Right atrium auricular region (tissue), 2 donors: Measurements from ENCODE around the gene TMUB1. TPM values are rescaled to one million over a fixed set of nuclear protein-coding genes. Genes with fewer than 3 reads are reported as not detected.
A peak's percentile ranks its signal among the peaks of the same experiment; 100 is the strongest.

Experiments
- DNase-seq: peaks from one replicate; pipeline ENCODE4 v3.0.0-alpha.2; 2019; ENCODE audit warnings: low spot score
- H3K27ac ChIP-seq, 2 donors: fragments of 200-600 bp; sonication (generic); 1 replicate in 1 of 2; 2 replicates in 1 of 2; pipeline ENCODE4 v1.5.1; 2016 to 2019
- H3K27me3 ChIP-seq, 2 donors: fragments of 200-600 bp; sonication (generic); one replicate each; pipeline versions ENCODE4 v1.5.1 to v1.6.0; 2017 to 2019
- H3K36me3 ChIP-seq: fragments of 200-600 bp; sonication (generic); one replicate; pipeline ENCODE4 v1.5.1; 2016
- H3K4me1 ChIP-seq, 2 donors: fragments of 200-600 bp; sonication (generic); one replicate each; pipeline versions ENCODE4 v1.5.1 to v1.6.0; 2017 to 2019
- H3K4me3 ChIP-seq, 2 donors: fragments of 200-600 bp; sonication (generic); 1 replicate in 1 of 2; 2 replicates in 1 of 2; pipeline ENCODE4 v1.5.1; 2017 to 2019; ENCODE audit warnings: mild to moderate bottlenecking in 1 of 2, moderate library complexity in 1 of 2
- H3K9me3 ChIP-seq, 2 donors: fragments of 200-600 bp; sonication (generic); one replicate each; pipeline ENCODE4 v1.5.1; 2019
- total RNA-seq, 2 donors: library from RNA; depleted of rRNA; stranded (reverse); fragments of >200 nt; gene quantifications; one replicate each; pipeline ENCODE4 v1.1.0, GENCODE V29; 2016
- TF ChIP-seq, protein P1 (sequence below), 2 donors: fragments of 200-600 bp; sonication (generic); IDR thresholded peaks; one replicate each; pipeline ENCODE4 v1.5.1; 2019; ENCODE audit warnings: antibody characterized with exemption in 2 of 2

TMUB1 gene
- total RNA-seq, 2 donors from 2014 or later, result 28.0 to 53.6 TPM

DNA sequence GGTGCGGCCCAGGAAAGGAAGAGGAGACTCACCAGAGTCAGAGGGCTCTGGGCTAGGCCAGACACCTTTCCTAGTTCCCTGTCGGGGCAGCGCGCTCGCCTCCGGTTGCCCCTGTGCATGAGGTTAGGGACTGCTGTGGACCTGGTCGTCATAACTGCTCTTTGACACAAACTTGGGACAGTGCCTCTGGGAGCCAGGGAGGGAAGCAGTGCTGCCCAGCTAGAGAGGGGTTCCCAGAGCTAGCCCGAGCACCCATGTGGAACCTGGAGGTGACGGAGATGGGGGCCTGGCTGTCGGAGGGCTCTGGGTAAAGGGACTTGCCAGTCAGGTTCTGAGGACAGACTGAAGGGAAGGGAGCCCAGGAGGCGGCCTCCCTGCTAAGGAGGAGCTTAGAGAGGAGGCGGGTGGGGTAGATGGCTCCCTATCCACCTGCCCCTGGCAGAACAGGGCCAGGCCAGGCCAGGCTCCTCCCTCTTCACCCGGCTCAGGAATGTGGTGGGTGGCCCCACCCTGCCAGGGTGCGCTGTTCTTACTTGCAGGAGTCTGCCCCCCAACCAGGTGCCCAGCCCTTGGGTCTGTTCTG is 32.6 kb upstream of the TMUB1 start:
- TF ChIP-seq, protein P1, sequence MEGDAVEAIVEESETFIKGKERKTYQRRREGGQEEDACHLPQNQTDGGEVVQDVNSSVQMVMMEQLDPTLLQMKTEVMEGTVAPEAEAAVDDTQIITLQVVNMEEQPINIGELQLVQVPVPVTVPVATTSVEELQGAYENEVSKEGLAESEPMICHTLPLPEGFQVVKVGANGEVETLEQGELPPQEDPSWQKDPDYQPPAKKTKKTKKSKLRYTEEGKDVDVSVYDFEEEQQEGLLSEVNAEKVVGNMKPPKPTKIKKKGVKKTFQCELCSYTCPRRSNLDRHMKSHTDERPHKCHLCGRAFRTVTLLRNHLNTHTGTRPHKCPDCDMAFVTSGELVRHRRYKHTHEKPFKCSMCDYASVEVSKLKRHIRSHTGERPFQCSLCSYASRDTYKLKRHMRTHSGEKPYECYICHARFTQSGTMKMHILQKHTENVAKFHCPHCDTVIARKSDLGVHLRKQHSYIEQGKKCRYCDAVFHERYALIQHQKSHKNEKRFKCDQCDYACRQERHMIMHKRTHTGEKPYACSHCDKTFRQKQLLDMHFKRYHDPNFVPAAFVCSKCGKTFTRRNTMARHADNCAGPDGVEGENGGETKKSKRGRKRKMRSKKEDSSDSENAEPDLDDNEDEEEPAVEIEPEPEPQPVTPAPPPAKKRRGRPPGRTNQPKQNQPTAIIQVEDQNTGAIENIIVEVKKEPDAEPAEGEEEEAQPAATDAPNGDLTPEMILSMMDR (IDR thresholded peaks at IDR 0.05), result no peak
- no peak for DNase-seq

GRCh38 chr7:151115121-151115835 is 32.0 kb upstream of the TMUB1 start:
- no peaks in the 10 kb centered on the region for H3K9me3 ChIP-seq
- TF ChIP-seq, protein P1 (IDR thresholded peaks at IDR 0.05), result no peak
- H3K4me1 ChIP-seq, result peaks cover 0 to 30% of the 10 kb centered on the region in 2 donors
- no peaks in the 10 kb centered on the region for H3K27me3 ChIP-seq
- DNase-seq, result no peak
- H3K4me3 ChIP-seq, result peak overlapping the region in 1 of 2 donors; percentile 27
- peaks cover 26% of the 10 kb centered on the region for H3K36me3 ChIP-seq
- H3K27ac ChIP-seq, result no peak overlapping the region

More for the DNA sequence above, 32.6 kb upstream of the TMUB1 start:
- peak overlapping the region in 1 of 2 donors; percentile 27 for H3K4me3 ChIP-seq
- no peaks in the 10 kb centered on the region for H3K27me3 ChIP-seq
- H3K4me1 ChIP-seq, result peaks cover 0 to 24% of the 10 kb centered on the region in 2 donors
- no peaks in the 10 kb centered on the region for H3K9me3 ChIP-seq
- no peak overlapping the region for H3K27ac ChIP-seq
- peaks cover 32% of the 10 kb centered on the region for H3K36me3 ChIP-seq

DNA sequence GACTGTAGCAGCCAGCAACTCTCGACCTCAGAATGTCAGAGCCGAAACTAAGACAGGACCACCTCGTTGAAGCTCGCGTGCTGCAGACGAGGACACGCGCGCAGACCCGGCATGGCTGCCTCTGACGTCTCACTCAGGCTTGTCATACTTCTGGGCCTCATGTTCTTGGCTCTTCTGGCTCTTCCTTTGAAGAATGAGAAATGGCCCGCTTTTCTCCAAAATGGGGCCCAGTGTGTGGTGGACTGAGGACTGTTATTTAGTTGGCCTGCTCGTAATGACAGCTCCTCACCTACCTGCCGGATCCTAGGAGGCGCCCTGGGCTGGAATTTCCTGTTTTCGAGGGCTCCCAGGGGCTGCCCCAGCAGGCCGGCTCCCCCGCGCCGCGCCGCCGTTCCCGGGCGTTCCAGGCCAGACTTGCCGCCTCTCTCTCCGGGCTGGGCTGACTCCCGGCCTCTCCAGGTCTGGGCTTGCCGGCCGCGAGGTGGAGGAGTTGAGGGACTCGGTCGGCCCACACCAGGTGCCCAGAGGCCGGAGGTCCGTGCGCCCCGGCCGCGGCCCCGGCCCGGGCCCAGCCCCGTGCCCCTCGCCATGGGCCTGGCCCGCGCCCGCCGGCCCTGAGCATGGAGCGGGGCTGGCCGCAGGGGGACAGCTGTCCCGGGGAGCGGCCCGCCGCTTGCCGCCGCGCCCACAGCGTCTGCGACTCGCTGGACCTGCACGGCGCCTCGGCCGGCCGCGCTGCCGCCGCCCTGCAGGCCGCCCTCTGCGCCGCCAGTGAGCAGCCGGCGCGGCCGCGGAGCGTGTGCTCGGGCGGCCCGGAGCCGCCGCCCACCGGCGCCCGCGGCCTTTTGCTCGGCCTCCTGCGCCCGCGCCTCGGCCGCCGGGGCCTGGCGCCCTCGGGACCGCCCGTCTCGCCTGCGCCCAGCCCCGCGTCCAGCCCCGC is 31.1 kb upstream of the TMUB1 start:
- H3K27me3 ChIP-seq, result no peaks in the 10 kb centered on the region
- H3K4me3 ChIP-seq, result peak overlapping the region in 1 of 2 donors; percentile 27
- TF ChIP-seq, protein P1 (IDR thresholded peaks at IDR 0.05), result no peak
- H3K4me1 ChIP-seq, result peaks cover 0 to 34% of the 10 kb centered on the region in 2 donors
- no peaks in the 10 kb centered on the region for H3K9me3 ChIP-seq
- H3K27ac ChIP-seq, result no peak overlapping the region
- H3K36me3 ChIP-seq, result peaks cover 17% of the 10 kb centered on the region
- no peak for DNase-seq

DNA sequence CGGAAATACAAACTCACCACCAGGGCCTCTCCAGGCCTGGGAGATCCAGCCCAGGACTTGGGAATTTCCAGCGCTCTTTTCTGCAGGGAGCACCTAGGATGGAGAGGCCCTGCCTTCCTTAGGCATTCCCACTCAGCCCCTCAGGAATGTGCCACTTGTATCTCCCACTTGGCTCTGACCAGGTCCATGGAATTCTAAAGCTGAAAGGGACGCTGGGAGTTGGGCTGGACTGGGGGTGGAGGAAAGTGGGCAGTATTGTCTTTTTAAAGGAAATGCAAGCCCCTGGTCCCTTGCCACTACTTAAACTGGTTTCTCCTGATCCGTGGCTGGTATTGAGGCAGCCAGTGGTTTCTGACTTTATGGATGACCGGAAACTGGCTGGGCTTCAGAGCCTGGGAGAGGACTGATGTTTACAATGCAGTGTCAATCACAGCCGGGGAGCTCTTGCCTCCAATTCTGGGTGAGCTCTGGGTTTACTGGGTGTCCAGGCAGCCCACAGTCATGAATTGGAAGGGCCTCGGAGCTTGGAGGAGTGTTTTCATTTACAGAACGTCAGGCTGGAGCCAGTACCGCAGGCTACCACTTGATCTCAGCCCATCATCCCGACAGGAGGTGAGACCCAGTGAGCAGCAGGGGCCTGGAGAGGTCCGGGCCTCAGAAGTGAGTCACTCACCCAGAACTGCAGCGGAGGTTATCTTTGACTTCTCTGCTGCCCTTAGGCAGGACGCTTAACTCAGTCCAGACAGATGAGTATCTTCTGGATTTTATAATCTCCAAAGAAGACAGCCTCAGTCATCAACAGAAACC is 30.3 kb upstream of the TMUB1 start:
- TF ChIP-seq, protein P1 (IDR thresholded peaks at IDR 0.05), result no peak
- Histone ChIP-seq H3K27ac (no peak overlapping the region), H3K36me3 (peaks cover 8% of the 10 kb centered on the region), H3K9me3 (no peaks in the 10 kb centered on the region), H3K4me1 (peaks cover 0 to 34% of the 10 kb centered on the region in 2 donors), H3K27me3 (no peaks in the 10 kb centered on the region), H3K4me3 (no peak overlapping the region)
- DNase-seq, result no peak
